SH-SY5Y (cell line): ENCODE measurements around the gene TUBGCP3.

Source experiments
- GATA2 ChIP-seq: IDR thresholded peaks from 2 replicates; pipeline ENCODE4 v1.6.1; 2011; ENCODE audit warnings: mild to moderate bottlenecking, low read depth, low read length
- GATA3 ChIP-seq: IDR thresholded peaks from 2 replicates; pipeline ENCODE4 v1.6.1; 2011; ENCODE audit warnings: low read depth, mild to moderate bottlenecking, low read length, moderate library complexity

DNA sequence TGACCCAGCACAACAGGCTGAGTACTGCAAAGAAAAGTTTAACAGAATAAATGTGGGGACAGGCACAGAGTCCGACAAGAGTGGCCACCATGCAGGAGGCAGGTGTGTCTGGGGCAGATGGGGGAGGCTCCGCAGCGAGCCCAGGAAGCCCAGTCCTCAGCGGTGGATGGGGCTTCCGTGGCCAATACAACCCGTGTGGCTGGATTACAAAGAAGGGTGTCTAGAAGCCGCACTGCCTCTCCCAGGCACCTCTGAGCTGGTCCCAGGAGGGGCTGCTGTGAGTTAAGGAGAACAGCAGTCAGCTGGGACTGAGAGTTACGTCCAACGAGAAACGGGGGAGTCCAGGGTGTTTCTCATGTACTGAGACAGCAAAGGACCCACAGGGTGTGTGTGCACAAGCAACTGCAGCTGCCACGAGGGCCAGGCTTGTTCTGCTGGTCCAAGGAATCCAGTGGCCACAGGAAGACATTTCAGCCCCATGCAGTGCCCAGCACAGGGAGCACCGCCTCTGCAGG lies 141.5 kb downstream of the TUBGCP3 start:
- no peak for TF ChIP-seq GATA2
- TF ChIP-seq GATA3 = no peak
